Transverse colon (tissue), 3 donors: ENCODE results near the gene PLXNC1.

ENCODE experiments used
- EP300 ChIP-seq: sonication (generic); formaldehyde crosslinking; IDR thresholded peaks from one replicate; pipeline ENCODE4 v1.6.1; 2017; ENCODE audit warnings: antibody characterized with exemption, low read depth
- POLR2A ChIP-seq: fragments of 450-650 bp; IDR thresholded peaks from one replicate; pipeline ENCODE4 v1.6.1; 2016; ENCODE audit warnings: antibody characterized with exemption, mild to moderate bottlenecking, moderate library complexity
- POLR2AphosphoS5 ChIP-seq, 3 donors: sonication (generic); formaldehyde crosslinking; IDR thresholded peaks; one replicate each; pipeline ENCODE4 v1.6.1; 2016; ENCODE audit warnings: antibody characterized with exemption in 3 of 3

- TF ChIP-seq EP300 (no peak), POLR2A (no peak), POLR2AphosphoS5 (IDR thresholded peaks at IDR 0.05) (no peak)
Observed at GRCh38 chr12:94220804-94221203, 72.4 kb downstream of the PLXNC1 start.
